PFSK-1 (cell line): ENCODE measurements around the gene PCDHA13.

Source experiments
- FOXP2 ChIP-seq: optimal IDR thresholded peaks from 2 replicates; pipeline ENCODE3; 2011; ENCODE audit warnings: borderline replicate concordance, control low read depth, inconsistent platforms; ENCODE audit not compliant: insufficient read depth; ENCODE audit errors: extremely low read length, extremely low read depth
- POLR2AphosphoS5 ChIP-seq: IDR thresholded peaks from 2 replicates; pipeline ENCODE4 v1.6.1; 2012; ENCODE audit warnings: low read depth, mild to moderate bottlenecking, control low read depth, low read length, moderate library complexity
- REST ChIP-seq, 2 experiments: IDR thresholded peaks; 2 replicates each; pipeline versions ENCODE4 v1.6.1 to v1.8.0; 2011 to 2012; ENCODE audit warnings: low read depth in 2 of 2, low read length in 2 of 2, control low read depth in 1 of 2, inconsistent platforms in 1 of 2, mild to moderate bottlenecking in 1 of 2, moderate library complexity in 1 of 2; ENCODE audit not compliant: insufficient read depth in 1 of 2
- SIN3A ChIP-seq: IDR thresholded peaks from 2 replicates; pipeline ENCODE4 v1.6.1; 2012; ENCODE audit warnings: mild to moderate bottlenecking, low read length, moderate library complexity, borderline replicate concordance; ENCODE audit not compliant: insufficient read depth
- TAF1 ChIP-seq: IDR thresholded peaks from 2 replicates; pipeline ENCODE4 v1.6.1; 2012; ENCODE audit warnings: low read length, control low read depth, borderline replicate concordance; ENCODE audit not compliant: insufficient read depth

The PCDHA13 gene

GRCh38 chr5:140877262-140877581 is 4.7 kb upstream of the PCDHA13 start:
- no peak for TF ChIP-seq POLR2AphosphoS5

DNA sequence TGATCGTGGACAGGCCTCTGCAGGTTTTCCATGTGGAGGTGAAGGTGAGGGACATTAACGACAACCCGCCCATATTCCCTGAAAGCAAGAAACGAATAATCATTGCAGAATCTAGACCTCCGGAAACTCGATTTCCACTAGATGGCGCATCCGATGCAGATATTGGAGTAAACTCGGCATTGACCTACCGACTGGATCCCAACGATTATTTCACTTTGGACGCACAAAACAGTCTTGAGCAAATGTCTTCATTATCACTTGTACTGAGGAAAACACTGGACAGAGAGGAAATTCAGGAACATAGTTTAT is 621 bp downstream of the PCDHA13 start:
- TF ChIP-seq SIN3A (no peak), REST (IDR thresholded peaks at IDR 0.05; ENCODE audit: insufficient read depth in 1 of 2, low read depth in 2 of 2, low read length in 2 of 2) (peak; percentile 25 to 59; a peak in 2 of 4 replicates)

DNA sequence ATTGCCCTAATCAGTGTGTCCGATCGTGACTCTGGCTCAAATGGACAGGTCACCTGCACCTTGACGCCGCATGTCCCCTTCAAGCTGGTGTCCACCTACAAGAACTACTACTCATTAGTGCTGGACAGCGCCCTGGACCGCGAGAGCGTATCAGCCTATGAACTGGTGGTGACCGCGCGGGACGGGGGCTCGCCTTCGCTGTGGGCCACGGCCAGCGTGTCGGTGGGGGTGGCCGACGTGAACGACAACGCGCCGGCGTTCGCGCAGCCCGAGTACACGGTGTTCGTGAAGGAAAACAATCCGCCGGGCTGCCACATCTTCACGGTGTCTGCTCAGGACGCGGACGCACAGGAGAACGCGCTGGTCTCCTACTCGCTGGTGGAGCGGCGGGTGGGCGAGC is 1.4 kb downstream of the PCDHA13 start:
- no peak for TF ChIP-seq SIN3A
- peak in 1 of 2 experiments; percentile 76; a peak in 2 of 4 replicates for TF ChIP-seq REST (IDR thresholded peaks at IDR 0.05; ENCODE audit: insufficient read depth in 1 of 2, low read depth in 2 of 2, low read length in 2 of 2)
- no peak for TF ChIP-seq POLR2AphosphoS5
- TF ChIP-seq TAF1, result no peak
- TF ChIP-seq FOXP2, result no peak

- TF ChIP-seq FOXP2, result no peak
- TF ChIP-seq POLR2AphosphoS5, result no peak
- TF ChIP-seq TAF1, result no peak
- TF ChIP-seq REST (IDR thresholded peaks at IDR 0.05; ENCODE audit: insufficient read depth in 1 of 2, low read depth in 2 of 2, low read length in 2 of 2), result no peak
- TF ChIP-seq SIN3A, result no peak
Observed at GRCh38 chr5:140883927-140884697, 2.2 kb downstream of the PCDHA13 start.

DNA sequence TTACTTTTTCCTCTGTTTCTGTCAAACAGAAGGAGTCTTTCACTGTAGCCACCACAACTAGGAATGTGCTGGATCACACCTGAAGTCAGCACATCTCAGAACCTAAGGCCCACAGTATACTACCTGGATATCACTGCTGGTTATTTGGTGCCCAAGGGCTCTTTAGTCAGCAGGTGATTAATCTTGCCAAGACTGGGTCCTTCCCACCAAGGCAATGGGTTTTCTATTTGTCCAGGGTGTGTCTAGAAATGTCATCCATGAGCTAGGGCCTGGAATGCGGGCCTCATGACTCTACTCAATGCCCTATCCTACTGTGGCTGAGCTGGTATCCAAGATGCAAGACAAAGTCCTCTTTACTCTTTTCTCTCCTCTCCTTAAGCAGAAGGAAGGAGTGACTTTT is 34.4 kb downstream of the PCDHA13 start:
- TF ChIP-seq POLR2AphosphoS5 (no peak), TAF1 (no peak), SIN3A (no peak), REST (IDR thresholded peaks at IDR 0.05; ENCODE audit: insufficient read depth in 1 of 2, low read depth in 2 of 2, low read length in 2 of 2) (no peak), FOXP2 (no peak)
